ENCODE results near the gene TTLL11.

Gene TTLL11

DNA sequence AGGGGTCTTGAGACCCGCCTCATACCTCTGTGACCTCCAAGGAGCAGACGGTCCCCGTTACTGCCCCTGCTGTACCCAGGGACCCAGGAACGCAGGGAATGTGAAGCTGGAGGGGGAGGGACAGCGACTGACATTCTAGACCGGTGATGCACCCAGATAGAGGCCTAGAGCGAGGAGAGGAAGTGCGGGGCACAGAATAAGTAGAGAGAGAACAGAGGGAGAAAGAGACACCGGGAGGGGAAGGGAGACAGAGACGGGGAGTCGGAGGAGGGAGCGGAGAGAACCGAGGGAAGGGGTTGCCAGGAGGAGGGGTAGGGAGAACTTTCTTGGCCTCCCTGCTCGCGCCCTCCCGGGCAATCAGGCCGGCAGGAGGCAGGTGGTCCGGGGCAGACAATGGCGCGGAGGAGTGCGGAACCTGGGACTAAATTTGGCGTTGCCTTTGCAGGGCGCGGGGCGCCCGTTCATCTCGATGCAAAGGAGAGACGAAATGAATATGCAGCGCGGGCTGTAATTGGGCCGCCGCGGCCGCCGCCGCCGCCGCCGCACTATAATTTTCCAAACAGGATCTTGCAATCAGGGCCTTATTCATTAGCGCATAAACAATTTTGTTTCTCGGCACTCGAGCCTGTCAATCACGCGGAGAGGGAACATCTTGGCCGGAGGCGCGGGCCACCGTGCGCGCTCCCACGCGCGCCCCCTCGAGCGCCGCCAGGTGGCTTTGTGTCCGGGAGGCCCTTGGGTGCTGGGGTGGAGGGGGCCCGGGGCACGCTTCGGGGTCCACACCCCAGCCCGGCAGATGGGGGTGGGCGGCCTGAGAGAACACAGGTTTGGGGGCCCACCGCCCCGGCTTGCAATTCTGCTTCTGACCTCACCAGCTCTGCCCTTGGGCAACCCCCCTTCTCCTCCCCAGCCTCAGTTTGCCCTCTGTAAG, 33.5 kb upstream of the TTLL11 start:
- no peak for DNase-seq (ENCODE audit: low read depth)
- TF ChIP-seq POLR2A (IDR thresholded peaks at IDR 0.05; ENCODE audit: extremely low read depth, insufficient read length) (no peak), MYC (IDR thresholded peaks at IDR 0.05; ENCODE audit: low read depth, low read length) (no peak)
- TF ChIP-seq, protein P1, sequence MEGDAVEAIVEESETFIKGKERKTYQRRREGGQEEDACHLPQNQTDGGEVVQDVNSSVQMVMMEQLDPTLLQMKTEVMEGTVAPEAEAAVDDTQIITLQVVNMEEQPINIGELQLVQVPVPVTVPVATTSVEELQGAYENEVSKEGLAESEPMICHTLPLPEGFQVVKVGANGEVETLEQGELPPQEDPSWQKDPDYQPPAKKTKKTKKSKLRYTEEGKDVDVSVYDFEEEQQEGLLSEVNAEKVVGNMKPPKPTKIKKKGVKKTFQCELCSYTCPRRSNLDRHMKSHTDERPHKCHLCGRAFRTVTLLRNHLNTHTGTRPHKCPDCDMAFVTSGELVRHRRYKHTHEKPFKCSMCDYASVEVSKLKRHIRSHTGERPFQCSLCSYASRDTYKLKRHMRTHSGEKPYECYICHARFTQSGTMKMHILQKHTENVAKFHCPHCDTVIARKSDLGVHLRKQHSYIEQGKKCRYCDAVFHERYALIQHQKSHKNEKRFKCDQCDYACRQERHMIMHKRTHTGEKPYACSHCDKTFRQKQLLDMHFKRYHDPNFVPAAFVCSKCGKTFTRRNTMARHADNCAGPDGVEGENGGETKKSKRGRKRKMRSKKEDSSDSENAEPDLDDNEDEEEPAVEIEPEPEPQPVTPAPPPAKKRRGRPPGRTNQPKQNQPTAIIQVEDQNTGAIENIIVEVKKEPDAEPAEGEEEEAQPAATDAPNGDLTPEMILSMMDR (IDR thresholded peaks at IDR 0.05; ENCODE audit: low read depth, low read length) = no peak
- TF ChIP-seq, protein P2, sequence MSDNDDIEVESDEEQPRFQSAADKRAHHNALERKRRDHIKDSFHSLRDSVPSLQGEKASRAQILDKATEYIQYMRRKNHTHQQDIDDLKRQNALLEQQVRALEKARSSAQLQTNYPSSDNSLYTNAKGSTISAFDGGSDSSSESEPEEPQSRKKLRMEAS (IDR thresholded peaks at IDR 0.05; ENCODE audit: low read depth, low read length) = no peak
- no peak overlapping the region for H3K4me3 ChIP-seq (ENCODE audit: low read depth, low read length)

DNA sequence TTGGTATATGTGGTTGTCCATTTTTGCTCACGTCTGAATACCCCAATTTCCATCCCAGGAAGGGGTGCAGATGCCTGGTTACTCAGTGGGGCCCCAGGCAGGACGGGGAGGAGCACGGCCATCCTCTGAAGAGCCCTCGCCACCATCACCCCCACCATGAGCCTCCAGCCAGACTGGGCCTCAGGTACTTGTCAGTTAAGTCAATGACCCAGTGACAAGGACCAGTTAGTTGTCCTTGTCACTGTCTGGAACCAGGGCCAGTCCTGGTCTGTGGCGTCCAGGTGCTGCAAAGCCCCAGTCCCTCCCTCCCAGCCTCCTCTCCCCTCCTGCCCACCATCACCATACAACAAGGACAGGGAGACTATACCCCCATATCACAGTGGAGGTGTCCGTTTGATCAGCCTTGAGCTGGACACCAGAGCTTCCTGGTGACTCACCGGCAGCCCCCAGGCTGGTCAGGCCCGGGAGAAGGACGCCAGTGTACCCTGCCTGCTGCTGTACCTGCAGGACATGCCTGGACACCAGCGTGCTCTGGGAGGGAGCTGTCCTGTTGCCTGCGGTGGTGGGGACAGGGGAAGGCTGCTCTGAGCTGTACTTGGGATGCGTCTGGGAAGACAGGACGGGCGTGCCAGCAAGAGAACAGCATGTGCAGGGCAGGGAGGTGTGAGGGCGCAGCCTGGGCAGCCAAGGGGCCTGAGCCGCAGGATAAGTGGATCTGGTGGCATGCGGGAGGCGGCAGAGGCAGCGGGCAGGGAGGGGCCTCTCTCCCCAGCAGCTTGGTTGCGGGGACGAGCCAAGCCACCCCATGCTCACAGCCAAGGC, 32.6 kb upstream of the TTLL11 start:
- no peak overlapping the region for H3K4me3 ChIP-seq (ENCODE audit: low read depth, low read length)
- TF ChIP-seq, protein P2 (IDR thresholded peaks at IDR 0.05; ENCODE audit: low read depth, low read length) = no peak
- TF ChIP-seq POLR2A (IDR thresholded peaks at IDR 0.05; ENCODE audit: extremely low read depth, insufficient read length) (no peak), MYC (IDR thresholded peaks at IDR 0.05; ENCODE audit: low read depth, low read length) (no peak)
- TF ChIP-seq, protein P1 (IDR thresholded peaks at IDR 0.05; ENCODE audit: low read depth, low read length) = no peak

DNA sequence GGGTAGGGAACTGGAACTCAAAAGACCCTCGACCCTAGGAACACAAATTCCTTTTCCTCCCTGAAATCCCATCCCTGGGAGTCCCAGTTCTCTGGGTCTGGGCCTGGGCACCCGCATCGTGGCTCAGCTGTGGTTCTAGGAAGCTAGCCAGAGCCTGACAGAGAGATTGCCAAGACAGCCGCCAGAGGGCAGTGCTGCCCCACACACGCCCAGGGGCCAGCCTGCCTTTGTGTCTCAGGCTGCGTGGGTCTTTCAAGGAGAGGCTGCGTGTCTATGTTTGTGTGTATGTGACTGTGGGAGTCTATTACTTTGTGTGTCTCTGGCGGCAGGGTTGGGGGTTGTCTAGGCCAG, 32.0 kb upstream of the TTLL11 start:
- DNase-seq (ENCODE audit: low read depth) = peak; percentile 77
- H3K4me3 ChIP-seq (ENCODE audit: low read depth, low read length) = no peak overlapping the region
- TF ChIP-seq, protein P2 (IDR thresholded peaks at IDR 0.05; ENCODE audit: low read depth, low read length) = no peak
- TF ChIP-seq POLR2A (IDR thresholded peaks at IDR 0.05; ENCODE audit: extremely low read depth, insufficient read length) (no peak), MYC (IDR thresholded peaks at IDR 0.05; ENCODE audit: low read depth, low read length) (no peak)
- TF ChIP-seq, protein P1 (IDR thresholded peaks at IDR 0.05; ENCODE audit: low read depth, low read length) = peak; percentile 79

More for the DNA sequence above, 32.6 kb upstream of the TTLL11 start:
- DNase-seq (ENCODE audit: low read depth) = no peak

DNA sequence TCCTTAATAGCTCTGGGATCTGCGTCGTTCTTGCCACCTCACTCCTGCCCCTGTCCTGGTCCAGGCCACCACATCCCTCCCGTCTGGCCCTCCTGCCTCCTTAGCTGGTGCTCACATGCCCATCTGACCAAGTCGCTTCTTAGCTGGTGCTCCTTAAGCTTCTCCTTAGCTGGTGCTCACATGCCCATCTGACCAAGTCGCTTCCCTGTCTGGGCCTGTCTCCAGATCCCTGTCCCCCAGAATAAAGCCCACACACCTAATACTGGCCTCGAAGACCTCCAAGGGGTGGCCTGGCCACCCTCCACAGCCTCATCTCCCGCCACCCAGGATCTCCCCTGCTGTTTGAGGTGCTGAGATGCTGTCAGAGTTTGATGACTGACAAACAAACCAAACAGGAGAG, 31.4 kb upstream of the TTLL11 start:
- no peak overlapping the region for H3K4me3 ChIP-seq (ENCODE audit: low read depth, low read length)
- TF ChIP-seq, protein P1 (IDR thresholded peaks at IDR 0.05; ENCODE audit: low read depth, low read length) = no peak
- DNase-seq (ENCODE audit: low read depth) = no peak

DNA sequence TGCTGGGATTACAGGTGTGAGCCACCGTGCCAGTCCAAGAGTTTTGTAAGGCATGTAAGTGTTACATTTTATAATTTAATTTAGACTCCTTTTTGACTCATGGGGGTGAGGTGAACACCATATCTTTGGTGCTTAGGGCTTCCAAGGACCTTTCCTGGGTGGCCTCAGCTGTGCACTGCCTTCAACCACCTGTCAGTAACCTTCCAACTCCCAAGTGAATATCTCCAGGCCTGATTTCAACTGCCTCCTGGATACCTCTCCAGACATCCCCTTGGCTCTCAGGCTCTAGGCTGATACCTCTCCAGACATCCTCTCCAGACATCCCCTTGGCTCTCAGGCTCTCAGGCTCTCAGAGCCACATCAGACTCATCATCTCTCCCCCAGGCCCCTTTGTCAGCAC, 30.9 kb upstream of the TTLL11 start:
- H3K4me3 ChIP-seq (ENCODE audit: low read depth, low read length) = no peak overlapping the region
- TF ChIP-seq, protein P1 (IDR thresholded peaks at IDR 0.05; ENCODE audit: low read depth, low read length) = no peak
- TF ChIP-seq MYC (IDR thresholded peaks at IDR 0.05; ENCODE audit: low read depth, low read length) = no peak
- no peak for TF ChIP-seq POLR2A (IDR thresholded peaks at IDR 0.05; ENCODE audit: extremely low read depth, insufficient read length)
- TF ChIP-seq, protein P2 (IDR thresholded peaks at IDR 0.05; ENCODE audit: low read depth, low read length) = no peak
- no peak for DNase-seq (ENCODE audit: low read depth)
